K562 (cell line): ENCODE data around the gene SLC34A2. TPM values are rescaled to one million over a fixed set of nuclear protein-coding genes. Genes with fewer than 3 reads are reported as not detected.

Source experiments
- BCL6 ChIP-seq: fragments of 250-450 bp; sonication (Bioruptor Pico); IDR thresholded peaks from 2 replicates; pipeline ENCODE4 v1.4.0; 2020
- CAMTA2 ChIP-seq: fragments of 250-450 bp; sonication (Bioruptor Pico); conservative IDR thresholded peaks from 2 replicates; pipeline ENCODE4 v1.5.1; 2022
- ETV6 ChIP-seq, 3 experiments: fragments of 150-350 bp in 1 of 3; sonication (generic) in 1 of 3; formaldehyde crosslinking in 1 of 3; IDR thresholded peaks; 2 replicates each; pipeline versions ENCODE4 v1.6.1 to v1.8.0; 2014 to 2022; ENCODE audit warnings: borderline replicate concordance in 2 of 3, low read depth in 2 of 3, antibody characterized with exemption in 1 of 3, low read length in 1 of 3, mild to moderate bottlenecking in 1 of 3, missing genetic modification reagents in 1 of 3
- FOS ChIP-seq: IDR thresholded peaks from 3 replicates; pipeline ENCODE4 v1.6.1; 2011; ENCODE audit not compliant: insufficient read length; ENCODE audit errors: extremely low read depth
- POLR2A ChIP-seq: fragments of 450-650 bp; conservative IDR thresholded peaks from 2 replicates; pipeline ENCODE4 v1.6.1; 2016
- PTTG1 ChIP-seq: fragments of 450-650 bp; IDR thresholded peaks from 2 replicates; pipeline ENCODE4 v1.6.1; 2016; ENCODE audit warnings: low read depth, mild to moderate bottlenecking, missing genetic modification characterization, missing compliant biosample characterization
- RBM17 ChIP-seq: fragments of 200-400 bp; formaldehyde crosslinking; IDR thresholded peaks from 2 replicates; pipeline ENCODE4 v1.6.1; 2017; ENCODE audit warnings: low read depth, mild to moderate bottlenecking, low read length, borderline replicate concordance
- RUNX1 ChIP-seq: sonication (generic); IDR thresholded peaks from 2 replicates; pipeline ENCODE4 v1.6.1; 2016; ENCODE audit warnings: antibody characterized with exemption, low read depth
- U2AF1 ChIP-seq: fragments of 200-400 bp; formaldehyde crosslinking; optimal IDR thresholded peaks from 2 replicates; pipeline ENCODE3; 2017; ENCODE audit warnings: mild to moderate bottlenecking, low read depth, low read length, moderate library complexity
- ZFPM2 ChIP-seq: fragments of 250-450 bp; sonication (Bioruptor Pico); IDR thresholded peaks from 2 replicates; pipeline ENCODE4 v1.5.1; 2022; ENCODE audit warnings: mild to moderate bottlenecking
- polyA plus RNA-seq, 8 experiments: library from polyadenylated mRNA; depleted of rRNA in 4 of 8; stranded (reverse) in 5 of 8; unstranded in 3 of 8; fragments of >200 nt; fragmentation: Nextera tagmentation in 2 of 8; fragmentation: Illumina TruSeq in 1 of 8; extraction: Ambion mirVana in 2 of 8; extraction: Trizol in 1 of 8; gene quantifications; 2 replicates each; pipeline versions ENCODE4 v1.2.1 to v1.2.3, GENCODE V29; 2011 to 2014; ENCODE audit warnings: inconsistent platforms in 1 of 8, missing spikeins in 1 of 8
- total RNA-seq, 7 experiments: library from RNA; depleted of rRNA in 6 of 7; stranded (reverse); fragments of >200 nt in 6 of 7; fragmentation: Illumina TruSeq in 2 of 7; extraction: Trizol in 2 of 7; gene quantifications; 2 replicates each; pipeline versions ENCODE4 v1.2.1 to v1.2.3, GENCODE V29; 2011 to 2021; ENCODE audit warnings: low replicate concordance in 1 of 7
- TF ChIP-seq, protein P1 (sequence below): fragments of 450-650 bp; IDR thresholded peaks from 2 replicates; pipeline ENCODE4 v1.6.1; 2016; ENCODE audit warnings: mild to moderate bottlenecking, moderate library complexity
- TF ChIP-seq, protein P2 (sequence below): sonication (generic); formaldehyde crosslinking; IDR thresholded peaks from 2 replicates; pipeline ENCODE4 v1.8.1; 2023; ENCODE audit warnings: mild to moderate bottlenecking, missing genetic modification reagents
- TF ChIP-seq, protein P3 (sequence below): sonication (generic); formaldehyde crosslinking; IDR thresholded peaks from 2 replicates; pipeline ENCODE4 v1.8.1; 2023; ENCODE audit warnings: mild to moderate bottlenecking, missing genetic modification reagents

Gene SLC34A2
- total and polyA plus RNA-seq, 9 of the 15 experiments (the other 6 are each of a cell fraction or from before 2014, with no cell fraction given): 1.5 TPM; not detected in 8

- TF ChIP-seq, protein P1, sequence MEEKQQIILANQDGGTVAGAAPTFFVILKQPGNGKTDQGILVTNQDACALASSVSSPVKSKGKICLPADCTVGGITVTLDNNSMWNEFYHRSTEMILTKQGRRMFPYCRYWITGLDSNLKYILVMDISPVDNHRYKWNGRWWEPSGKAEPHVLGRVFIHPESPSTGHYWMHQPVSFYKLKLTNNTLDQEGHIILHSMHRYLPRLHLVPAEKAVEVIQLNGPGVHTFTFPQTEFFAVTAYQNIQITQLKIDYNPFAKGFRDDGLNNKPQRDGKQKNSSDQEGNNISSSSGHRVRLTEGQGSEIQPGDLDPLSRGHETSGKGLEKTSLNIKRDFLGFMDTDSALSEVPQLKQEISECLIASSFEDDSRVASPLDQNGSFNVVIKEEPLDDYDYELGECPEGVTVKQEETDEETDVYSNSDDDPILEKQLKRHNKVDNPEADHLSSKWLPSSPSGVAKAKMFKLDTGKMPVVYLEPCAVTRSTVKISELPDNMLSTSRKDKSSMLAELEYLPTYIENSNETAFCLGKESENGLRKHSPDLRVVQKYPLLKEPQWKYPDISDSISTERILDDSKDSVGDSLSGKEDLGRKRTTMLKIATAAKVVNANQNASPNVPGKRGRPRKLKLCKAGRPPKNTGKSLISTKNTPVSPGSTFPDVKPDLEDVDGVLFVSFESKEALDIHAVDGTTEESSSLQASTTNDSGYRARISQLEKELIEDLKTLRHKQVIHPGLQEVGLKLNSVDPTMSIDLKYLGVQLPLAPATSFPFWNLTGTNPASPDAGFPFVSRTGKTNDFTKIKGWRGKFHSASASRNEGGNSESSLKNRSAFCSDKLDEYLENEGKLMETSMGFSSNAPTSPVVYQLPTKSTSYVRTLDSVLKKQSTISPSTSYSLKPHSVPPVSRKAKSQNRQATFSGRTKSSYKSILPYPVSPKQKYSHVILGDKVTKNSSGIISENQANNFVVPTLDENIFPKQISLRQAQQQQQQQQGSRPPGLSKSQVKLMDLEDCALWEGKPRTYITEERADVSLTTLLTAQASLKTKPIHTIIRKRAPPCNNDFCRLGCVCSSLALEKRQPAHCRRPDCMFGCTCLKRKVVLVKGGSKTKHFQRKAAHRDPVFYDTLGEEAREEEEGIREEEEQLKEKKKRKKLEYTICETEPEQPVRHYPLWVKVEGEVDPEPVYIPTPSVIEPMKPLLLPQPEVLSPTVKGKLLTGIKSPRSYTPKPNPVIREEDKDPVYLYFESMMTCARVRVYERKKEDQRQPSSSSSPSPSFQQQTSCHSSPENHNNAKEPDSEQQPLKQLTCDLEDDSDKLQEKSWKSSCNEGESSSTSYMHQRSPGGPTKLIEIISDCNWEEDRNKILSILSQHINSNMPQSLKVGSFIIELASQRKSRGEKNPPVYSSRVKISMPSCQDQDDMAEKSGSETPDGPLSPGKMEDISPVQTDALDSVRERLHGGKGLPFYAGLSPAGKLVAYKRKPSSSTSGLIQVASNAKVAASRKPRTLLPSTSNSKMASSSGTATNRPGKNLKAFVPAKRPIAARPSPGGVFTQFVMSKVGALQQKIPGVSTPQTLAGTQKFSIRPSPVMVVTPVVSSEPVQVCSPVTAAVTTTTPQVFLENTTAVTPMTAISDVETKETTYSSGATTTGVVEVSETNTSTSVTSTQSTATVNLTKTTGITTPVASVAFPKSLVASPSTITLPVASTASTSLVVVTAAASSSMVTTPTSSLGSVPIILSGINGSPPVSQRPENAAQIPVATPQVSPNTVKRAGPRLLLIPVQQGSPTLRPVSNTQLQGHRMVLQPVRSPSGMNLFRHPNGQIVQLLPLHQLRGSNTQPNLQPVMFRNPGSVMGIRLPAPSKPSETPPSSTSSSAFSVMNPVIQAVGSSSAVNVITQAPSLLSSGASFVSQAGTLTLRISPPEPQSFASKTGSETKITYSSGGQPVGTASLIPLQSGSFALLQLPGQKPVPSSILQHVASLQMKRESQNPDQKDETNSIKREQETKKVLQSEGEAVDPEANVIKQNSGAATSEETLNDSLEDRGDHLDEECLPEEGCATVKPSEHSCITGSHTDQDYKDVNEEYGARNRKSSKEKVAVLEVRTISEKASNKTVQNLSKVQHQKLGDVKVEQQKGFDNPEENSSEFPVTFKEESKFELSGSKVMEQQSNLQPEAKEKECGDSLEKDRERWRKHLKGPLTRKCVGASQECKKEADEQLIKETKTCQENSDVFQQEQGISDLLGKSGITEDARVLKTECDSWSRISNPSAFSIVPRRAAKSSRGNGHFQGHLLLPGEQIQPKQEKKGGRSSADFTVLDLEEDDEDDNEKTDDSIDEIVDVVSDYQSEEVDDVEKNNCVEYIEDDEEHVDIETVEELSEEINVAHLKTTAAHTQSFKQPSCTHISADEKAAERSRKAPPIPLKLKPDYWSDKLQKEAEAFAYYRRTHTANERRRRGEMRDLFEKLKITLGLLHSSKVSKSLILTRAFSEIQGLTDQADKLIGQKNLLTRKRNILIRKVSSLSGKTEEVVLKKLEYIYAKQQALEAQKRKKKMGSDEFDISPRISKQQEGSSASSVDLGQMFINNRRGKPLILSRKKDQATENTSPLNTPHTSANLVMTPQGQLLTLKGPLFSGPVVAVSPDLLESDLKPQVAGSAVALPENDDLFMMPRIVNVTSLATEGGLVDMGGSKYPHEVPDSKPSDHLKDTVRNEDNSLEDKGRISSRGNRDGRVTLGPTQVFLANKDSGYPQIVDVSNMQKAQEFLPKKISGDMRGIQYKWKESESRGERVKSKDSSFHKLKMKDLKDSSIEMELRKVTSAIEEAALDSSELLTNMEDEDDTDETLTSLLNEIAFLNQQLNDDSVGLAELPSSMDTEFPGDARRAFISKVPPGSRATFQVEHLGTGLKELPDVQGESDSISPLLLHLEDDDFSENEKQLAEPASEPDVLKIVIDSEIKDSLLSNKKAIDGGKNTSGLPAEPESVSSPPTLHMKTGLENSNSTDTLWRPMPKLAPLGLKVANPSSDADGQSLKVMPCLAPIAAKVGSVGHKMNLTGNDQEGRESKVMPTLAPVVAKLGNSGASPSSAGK: no peak
- TF ChIP-seq ZFPM2 (CRISPR knock-in tag): no peak
- no peak for TF ChIP-seq RUNX1
- no peak for TF ChIP-seq FOS
- no peak for TF ChIP-seq ETV6 (IDR thresholded peaks at IDR 0.05; ENCODE audit: borderline replicate concordance in 1 of 2, low read depth in 2 of 2, low read length in 1 of 2)
- TF ChIP-seq ETV6 (CRISPR knock-in tag; IDR thresholded peaks at IDR 0.05; ENCODE audit: borderline replicate concordance): no peak
- TF ChIP-seq U2AF1: no peak
- TF ChIP-seq BCL6 (CRISPR knock-in tag): no peak
- TF ChIP-seq, protein P2, sequence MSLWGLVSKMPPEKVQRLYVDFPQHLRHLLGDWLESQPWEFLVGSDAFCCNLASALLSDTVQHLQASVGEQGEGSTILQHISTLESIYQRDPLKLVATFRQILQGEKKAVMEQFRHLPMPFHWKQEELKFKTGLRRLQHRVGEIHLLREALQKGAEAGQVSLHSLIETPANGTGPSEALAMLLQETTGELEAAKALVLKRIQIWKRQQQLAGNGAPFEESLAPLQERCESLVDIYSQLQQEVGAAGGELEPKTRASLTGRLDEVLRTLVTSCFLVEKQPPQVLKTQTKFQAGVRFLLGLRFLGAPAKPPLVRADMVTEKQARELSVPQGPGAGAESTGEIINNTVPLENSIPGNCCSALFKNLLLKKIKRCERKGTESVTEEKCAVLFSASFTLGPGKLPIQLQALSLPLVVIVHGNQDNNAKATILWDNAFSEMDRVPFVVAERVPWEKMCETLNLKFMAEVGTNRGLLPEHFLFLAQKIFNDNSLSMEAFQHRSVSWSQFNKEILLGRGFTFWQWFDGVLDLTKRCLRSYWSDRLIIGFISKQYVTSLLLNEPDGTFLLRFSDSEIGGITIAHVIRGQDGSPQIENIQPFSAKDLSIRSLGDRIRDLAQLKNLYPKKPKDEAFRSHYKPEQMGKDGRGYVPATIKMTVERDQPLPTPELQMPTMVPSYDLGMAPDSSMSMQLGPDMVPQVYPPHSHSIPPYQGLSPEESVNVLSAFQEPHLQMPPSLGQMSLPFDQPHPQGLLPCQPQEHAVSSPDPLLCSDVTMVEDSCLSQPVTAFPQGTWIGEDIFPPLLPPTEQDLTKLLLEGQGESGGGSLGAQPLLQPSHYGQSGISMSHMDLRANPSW (CRISPR knock-in tag): no peak
- TF ChIP-seq, protein P3, sequence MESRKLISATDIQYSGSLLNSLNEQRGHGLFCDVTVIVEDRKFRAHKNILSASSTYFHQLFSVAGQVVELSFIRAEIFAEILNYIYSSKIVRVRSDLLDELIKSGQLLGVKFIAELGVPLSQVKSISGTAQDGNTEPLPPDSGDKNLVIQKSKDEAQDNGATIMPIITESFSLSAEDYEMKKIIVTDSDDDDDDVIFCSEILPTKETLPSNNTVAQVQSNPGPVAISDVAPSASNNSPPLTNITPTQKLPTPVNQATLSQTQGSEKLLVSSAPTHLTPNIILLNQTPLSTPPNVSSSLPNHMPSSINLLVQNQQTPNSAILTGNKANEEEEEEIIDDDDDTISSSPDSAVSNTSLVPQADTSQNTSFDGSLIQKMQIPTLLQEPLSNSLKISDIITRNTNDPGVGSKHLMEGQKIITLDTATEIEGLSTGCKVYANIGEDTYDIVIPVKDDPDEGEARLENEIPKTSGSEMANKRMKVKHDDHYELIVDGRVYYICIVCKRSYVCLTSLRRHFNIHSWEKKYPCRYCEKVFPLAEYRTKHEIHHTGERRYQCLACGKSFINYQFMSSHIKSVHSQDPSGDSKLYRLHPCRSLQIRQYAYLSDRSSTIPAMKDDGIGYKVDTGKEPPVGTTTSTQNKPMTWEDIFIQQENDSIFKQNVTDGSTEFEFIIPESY (CRISPR knock-in tag): no peak
- TF ChIP-seq CAMTA2: no peak
- no peak for TF ChIP-seq POLR2A
- no peak for TF ChIP-seq PTTG1 (tag)
- no peak for TF ChIP-seq RBM17
Observed at GRCh38 chr4:25722964-25723363, 67.3 kb downstream of the SLC34A2 start (continued).
